GM19193 (cell line): ENCODE measurements around the gene SSR2.

Source experiments
- POLR2A ChIP-seq: IDR thresholded peaks from 4 replicates; pipeline ENCODE4 v1.6.1; 2011; ENCODE audit not compliant: insufficient read depth, insufficient read length; ENCODE audit errors: extremely low read depth

Gene SSR2

DNA sequence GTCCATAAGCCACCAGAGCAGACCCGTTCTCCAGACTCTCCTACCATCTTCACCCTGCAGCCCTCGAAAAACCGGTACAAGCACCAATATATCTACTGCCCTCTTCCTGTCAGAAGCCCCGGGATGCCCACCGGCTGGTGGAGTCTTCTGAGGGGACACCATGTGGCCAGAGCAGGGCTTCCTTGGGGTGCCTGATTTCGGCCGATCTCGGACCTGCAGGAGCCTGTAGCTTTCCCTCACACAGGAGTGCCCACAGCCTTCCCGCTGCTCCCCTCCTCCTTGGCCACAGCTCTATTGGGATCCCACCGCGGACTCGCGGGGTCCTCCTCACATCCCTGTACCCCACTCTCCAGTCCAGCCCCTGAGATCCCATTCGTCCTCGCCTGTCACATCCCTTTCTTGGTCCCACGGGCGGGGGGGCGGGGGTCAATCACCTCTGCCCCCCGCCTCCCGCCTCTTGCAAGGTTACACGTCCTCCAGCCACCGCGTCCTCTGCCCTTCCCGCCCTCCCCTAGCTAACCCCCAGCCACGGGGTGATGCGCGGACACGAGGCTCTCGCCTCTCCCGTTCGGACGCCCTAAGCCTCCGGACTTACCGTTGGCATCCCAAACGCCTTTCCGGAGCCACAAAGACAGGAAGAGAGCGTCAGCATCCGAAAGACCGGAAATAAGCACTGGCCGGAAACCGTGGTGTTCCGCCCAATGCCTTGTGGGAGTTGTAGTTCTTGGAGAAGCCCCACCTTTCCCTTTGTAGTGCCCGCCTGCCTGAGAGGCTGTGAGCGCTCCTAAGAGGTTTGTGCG lies at the start of gene SSR2:
TSS of gene SSR2 (minus strand) at position 659 of the 800 bp plus-strand sequence. CDS start 784 bp downstream, outside the sequence.
- TF ChIP-seq POLR2A = peak; percentile 89

DNA sequence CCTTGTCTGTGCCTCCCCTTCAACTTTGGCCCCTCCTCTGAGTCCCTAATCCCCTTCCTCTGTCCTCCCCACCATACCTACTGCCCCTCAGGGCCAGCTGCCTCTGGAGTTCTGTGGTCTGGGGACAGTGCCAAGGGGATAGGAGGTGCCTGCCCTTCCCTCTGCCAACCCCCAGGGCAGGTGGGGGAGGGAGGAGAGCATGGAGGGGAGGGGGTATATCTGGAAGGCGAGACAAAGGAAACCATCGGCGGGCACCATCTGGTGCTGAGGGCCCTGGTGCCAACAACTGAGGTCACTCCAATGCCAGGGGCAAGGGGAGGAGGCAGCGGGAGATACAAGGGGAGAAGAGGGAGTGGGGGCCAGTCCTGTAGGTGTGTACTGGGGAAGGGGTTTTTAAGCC lies 49.8 kb upstream of the SSR2 start:
- no peak for TF ChIP-seq POLR2A

DNA sequence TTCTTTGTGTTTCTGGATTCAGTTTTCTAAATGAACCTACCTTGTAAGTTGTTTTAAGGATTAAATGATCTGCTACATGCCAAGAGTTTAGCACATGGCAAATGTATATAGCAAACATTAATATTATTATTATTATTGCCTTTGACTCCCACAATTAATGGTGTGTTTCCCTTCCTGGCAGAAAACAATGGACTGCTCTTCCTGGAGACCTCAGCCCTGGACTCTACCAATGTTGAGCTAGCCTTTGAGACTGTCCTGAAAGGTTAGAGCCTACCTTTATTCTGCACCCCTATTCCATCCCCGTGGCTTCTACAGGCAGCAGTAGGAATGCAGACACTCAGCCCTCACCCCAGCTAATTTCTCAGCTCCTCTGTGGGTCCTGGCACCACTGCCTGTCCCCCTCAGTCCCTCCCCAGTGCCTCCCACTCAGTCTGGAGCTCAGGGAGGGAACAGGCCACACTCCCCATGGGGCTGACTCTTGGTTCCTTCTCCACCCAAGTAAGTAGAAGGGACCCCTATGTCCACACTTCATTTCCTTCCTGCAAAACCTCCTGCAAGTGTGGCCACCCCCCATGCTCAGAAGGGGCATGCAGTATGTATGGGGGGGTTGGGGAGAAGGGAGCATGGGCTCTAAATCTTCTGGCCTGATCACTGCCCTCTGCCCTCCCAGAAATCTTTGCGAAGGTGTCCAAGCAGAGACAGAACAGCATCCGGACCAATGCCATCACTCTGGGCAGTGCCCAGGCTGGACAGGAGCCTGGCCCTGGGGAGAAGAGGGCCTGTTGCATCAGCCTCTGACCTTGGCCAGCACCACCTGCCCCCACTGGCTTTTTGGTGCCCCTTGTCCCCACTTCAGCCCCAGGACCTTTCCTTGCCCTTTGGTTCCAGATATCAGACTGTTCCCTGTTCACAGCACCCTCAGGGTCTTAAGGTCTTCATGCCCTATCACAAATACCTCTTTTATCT lies 49.0 kb upstream of the SSR2 start:
- no peak for TF ChIP-seq POLR2A

DNA sequence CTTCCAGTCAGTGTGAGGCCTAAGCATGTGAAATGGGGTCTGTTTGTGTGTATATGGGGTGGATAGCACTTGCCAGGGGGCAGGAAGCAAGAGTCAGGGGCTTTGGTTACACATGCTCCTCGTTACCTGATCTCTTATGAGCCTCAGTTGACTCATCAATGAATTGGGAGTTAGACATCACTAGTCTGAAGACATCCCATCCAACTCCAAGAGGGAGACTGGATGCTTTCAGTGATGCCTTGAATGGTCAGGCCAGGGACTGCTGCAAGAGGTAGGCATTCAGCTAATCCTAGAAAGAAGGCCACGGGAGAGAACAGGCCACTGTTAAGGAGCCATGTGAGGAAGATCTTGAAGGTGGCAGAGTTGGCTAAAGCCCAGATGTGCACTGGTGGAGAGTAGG lies 46.5 kb upstream of the SSR2 start:
- no peak for TF ChIP-seq POLR2A

DNA sequence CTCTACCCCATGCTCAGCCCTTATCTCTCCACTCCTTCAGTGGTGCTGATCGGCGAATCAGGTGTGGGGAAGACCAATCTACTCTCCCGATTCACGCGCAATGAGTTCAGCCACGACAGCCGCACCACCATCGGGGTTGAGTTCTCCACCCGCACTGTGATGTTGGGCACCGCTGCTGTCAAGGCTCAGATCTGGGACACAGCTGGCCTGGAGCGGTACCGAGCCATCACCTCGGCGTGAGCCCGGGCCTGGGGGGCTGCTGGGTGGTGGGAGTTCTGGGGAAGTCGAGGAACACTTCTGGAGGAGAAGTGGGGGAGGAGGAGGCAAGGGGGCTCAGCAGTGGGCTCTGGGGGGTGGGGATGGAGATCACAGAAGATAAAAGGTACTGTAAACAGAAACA lies 45.1 kb upstream of the SSR2 start:
- TF ChIP-seq POLR2A = no peak

DNA sequence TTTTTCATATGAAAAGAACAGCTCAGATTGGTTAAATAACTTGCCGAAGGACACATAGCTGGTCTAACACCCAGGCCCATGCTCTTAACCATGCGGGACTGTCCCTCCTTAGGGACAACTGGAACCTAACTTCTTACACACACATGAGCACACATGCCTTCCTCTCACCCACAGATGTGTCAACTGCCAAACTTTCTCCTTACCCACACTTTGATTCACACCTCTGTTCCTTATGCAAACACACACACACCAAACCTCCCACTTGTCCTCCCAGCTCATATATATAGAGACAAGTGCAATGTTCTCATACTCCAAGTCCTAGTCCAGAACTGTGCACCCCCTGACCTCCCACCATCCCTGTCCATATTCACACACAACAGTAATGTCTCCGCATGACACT lies 44.5 kb upstream of the SSR2 start:
- TF ChIP-seq POLR2A = no peak

DNA sequence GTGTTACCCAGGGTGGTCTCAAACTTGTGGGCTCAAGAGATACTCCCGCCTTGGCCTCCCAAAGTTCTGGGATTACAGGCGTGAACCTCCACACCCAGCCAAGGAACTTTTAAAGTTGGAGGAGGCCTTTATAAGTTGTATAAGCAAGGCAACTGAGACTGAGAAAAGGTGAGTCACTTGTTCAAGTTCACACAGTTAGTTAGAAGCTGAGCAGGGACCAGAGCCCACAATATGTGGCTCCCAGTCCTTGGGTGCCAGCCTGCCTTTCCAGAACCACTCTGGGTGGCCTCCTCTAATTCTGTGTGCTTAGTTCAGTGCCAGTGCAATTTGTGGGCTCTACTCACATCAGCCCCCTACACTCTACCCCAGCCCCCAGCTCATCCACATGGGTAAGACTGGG lies 43.9 kb upstream of the SSR2 start:
- no peak for TF ChIP-seq POLR2A

DNA sequence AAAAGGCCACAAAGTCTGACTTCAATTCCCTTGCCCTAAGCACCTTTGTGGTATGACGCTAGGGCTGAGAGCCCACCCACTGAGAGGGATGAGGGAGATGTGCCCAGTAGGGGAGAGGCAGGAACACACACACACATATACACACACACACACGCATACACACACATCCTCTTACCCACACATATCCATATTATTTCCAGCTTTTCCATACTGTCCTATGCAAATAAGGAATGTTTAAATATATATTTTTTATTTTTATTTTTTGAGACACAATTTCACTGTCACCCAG lies 43.2 kb upstream of the SSR2 start:
- TF ChIP-seq POLR2A = no peak

DNA sequence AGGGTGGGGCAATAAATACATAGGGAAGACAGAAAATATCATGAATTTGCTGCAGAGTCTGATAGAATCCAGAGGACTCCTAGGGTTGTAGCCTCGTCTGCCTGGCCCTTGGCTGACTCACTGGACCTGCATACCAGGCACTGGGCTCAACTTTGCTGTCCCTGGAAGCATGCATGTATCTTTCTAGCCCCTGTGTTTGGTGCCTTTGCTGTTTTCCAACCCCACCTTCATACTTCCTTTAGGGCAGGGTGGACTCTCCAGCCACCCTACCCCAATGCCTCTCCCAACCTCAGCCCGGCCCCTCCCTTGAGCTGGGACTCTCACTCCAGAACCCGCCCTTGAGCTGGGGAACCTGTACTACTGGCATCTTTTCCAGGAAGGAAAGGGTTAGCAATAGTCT lies 41.4 kb upstream of the SSR2 start:
- TF ChIP-seq POLR2A = no peak

DNA sequence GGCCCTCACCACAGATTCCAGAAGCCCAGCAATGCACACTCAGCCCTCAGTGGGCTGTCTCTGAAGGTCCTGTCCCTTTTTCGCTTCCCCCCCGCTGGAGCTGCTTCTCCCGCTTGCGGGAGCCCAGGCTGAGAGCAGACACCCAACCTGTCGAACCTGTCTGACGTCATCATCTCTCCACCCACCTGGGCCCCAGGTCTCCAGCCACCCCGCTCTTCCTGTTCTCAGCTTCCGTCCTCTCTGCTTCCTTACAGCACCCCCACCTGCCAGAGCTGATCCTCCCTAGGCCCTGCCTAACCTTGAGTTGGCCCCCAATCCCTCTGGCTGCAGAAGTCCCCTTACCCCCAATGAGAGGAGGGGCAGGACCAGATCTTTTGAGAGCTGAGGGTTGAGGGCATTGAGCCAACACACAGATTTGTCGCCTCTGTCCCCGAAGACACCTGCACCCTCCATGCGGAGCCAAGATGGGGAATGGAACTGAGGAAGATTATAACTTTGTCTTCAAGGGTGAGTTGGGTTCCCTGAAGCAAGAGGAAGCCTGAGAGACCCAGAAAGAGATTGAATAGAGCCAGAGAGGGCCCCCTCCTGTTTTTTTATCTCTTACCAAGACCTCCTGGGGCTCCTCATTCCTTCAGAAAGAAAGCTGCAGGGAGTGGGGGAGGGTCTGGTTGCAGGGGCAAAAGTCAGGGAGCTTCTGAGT lies 40.3 kb upstream of the SSR2 start, which contains the start of gene RAB25:
TSS of gene RAB25 (plus strand) at position 224 of the 700 bp plus-strand sequence. CDS start at position 465, 241 bp downstream.
- no peak for TF ChIP-seq POLR2A

DNA sequence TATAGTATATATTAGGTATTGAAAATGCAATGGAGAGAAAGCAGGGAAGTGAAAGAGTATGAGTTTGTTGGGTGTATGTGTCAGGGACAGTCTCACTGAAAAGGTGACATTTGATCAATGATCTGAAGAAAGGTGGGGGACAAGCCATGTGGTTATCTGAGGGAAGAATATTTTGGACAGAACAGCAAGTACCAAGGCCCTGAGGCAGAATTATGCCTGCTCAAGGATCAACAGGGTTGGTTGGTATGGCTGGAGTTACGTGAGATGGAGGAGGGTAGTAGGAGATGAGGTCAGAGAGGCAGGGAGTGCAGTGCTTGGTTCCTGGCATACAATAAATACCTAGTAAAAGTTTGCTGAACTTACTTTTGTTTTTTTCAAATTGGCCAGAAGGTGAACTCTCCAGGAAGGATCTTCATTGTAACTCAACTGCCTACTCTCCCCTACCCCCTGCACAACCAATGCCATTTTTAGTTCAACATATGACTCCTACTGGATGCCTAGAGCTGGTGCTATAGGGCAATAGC lies 35.6 kb upstream of the SSR2 start:
- no peak for TF ChIP-seq POLR2A

DNA sequence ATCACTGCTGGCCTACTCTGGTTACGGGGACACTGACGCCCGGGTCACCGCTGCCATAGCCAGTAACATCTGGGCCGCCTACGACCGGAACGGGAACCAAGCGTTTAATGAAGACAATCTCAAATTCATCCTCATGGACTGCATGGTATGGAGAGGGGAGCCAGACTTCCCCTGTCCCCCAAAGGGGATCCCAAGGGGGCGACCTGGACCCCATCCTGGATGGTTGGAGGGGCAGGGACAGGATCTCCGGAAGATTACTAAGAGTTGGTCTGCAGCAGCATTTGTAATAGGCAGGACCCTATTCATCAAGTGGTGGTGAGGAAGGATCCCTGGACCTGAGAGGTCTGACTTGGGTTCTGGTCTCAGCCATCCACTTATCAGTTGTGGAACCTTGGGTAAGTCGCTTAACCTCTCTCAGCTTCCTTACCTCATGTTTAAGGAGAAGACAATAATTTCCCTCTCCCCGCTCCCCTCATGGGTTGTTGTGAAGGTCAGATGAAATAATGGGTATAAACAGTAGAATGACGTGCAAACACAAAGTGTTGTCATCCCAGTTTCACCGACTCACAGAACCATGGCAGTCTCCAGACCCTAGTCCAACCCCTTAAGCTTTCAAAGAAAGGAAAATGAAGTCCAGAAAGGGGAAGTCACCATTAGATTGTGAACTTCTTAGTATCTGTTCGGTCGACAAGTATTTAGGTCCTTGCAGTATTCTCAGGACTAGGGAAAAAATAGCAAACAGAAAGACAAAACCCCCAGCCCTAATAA lies 34.7 kb upstream of the SSR2 start:
- TF ChIP-seq POLR2A = no peak

DNA sequence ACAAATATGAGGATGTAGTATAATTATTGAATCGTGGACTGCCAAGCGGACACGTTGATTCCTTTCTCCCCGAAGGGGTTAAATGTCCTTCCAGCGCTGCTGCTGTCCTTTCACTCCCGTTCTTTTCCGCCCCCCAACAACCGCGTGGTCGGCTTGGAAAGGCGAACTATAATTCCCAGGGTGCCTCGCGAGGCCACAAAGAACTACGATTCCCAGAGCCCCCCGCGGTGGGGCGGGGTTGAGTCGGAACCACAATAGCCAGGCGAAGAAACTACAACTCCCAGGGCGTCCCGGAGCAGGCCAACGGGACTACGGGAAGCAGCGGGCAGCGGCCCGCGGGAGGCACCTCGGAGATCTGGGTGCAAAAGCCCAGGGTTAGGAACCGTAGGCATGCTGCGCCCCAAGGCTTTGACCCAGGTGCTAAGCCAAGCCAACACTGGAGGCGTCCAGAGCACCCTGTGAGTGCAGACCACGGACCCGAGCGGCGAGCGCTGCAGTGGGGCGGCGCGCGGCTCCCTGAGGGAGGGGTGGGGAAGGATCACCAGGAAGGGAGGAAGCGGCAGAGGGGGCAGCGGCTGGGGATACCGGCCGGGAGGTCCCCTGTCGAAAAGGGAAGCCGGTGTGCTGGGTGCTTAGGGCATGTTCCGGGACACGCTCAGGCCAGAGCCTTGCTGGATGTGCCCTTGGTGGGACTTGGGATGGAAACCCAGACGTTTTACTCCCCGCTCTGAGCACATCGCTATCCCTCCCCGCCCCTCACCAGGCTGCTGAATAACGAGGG lies 33.9 kb upstream of the SSR2 start, which contains the start of gene LAMTOR2:
TSS of gene LAMTOR2 (plus strand) at position 283 of the 781 bp plus-strand sequence. CDS start at position 391, 108 bp downstream.
- TF ChIP-seq POLR2A = peak; percentile 63

DNA sequence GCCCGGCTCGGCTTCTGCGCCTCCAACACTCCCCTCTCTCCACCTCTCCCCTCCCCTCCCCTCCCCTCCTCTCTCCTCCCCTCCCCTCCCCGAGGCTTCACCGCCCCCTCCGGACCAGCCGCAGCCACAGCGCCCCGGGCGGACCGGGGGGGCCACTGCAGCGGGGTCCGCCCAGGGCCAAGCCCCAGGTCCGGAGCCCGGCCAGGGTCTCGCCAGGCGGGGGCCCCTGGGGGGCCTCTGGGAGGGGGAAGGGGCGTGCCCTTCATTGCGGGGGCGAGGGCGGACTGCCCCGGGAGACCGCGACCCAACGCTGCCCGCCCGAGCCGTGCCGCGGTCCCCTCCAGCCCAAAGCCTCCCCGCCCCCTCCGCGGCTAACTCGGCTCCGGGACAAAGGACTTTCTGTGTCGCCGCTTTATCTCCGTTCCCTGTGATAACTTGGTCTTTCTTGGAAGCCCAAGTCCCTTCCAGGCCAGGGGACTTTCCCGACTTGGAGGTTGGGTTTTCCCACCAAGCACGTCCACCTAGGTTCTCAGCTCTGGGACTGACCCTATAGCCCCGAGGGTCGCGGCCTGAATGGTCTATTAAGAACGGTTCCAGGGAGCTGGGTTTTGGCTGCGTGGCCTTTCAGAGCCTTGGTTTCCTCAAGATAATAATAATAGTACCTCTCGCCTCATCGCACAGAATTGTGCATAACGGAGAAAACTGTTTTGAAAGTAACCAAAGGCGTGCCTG lies 33.2 kb upstream of the SSR2 start, which contains the start of gene UBQLN4:
TSS of gene UBQLN4 (minus strand) at position 31 of the 732 bp plus-strand sequence. CDS start 97 bp downstream, outside the sequence.
- peak; percentile 31 for TF ChIP-seq POLR2A
